ENCODE results near the gene TIAM1. TPM values are rescaled to one million over a fixed set of nuclear protein-coding genes. Genes with fewer than 3 reads are reported as not detected.

Gene TIAM1
- total RNA-seq, 1 experiment from 2014 or later: 9.4 TPM

GRCh38 chr21:31354122-31354521, 10.1 kb upstream of the TIAM1 start:
- no peak for DNase-seq (ENCODE audit: low spot score)

- no peak for DNase-seq (ENCODE audit: low spot score)
Measured at GRCh38 chr21:31352836-31353235, 8.8 kb upstream of the TIAM1 start.

GRCh38 chr21:31351960-31352359, 7.9 kb upstream of the TIAM1 start:
- DNase-seq (ENCODE audit: low spot score): peak; percentile 24

GRCh38 chr21:31351438-31351837, 7.4 kb upstream of the TIAM1 start:
- DNase-seq (ENCODE audit: low spot score): peak; percentile 83

- no peak for DNase-seq (ENCODE audit: low spot score)
Measured at GRCh38 chr21:31349208-31349607, 5.1 kb upstream of the TIAM1 start.

GRCh38 chr21:31348188-31348587, 4.1 kb upstream of the TIAM1 start:
- no peak for DNase-seq (ENCODE audit: low spot score)

- DNase-seq (ENCODE audit: low spot score): peak; percentile 53
Measured at GRCh38 chr21:31347435-31348032, 3.5 kb upstream of the TIAM1 start.

- no peak for DNase-seq (ENCODE audit: low spot score)
Measured at GRCh38 chr21:31346256-31346821, 2.3 kb upstream of the TIAM1 start.

- DNase-seq (ENCODE audit: low spot score): no peak
Measured at GRCh38 chr21:31345136-31345535, 1.1 kb upstream of the TIAM1 start.

- no peak for DNase-seq (ENCODE audit: low spot score)
Measured at GRCh38 chr21:31343030-31343510, 991 bp downstream of the TIAM1 start.

GRCh38 chr21:31342348-31342747, 1.7 kb downstream of the TIAM1 start:
- DNase-seq (ENCODE audit: low spot score): no peak

GRCh38 chr21:31340942-31341487, 3.0 kb downstream of the TIAM1 start:
- no peak for DNase-seq (ENCODE audit: low spot score)

GRCh38 chr21:31340514-31340913, 3.5 kb downstream of the TIAM1 start:
- no peak for DNase-seq (ENCODE audit: low spot score)

- DNase-seq (ENCODE audit: low spot score): no peak
Measured at GRCh38 chr21:31339721-31340120, 4.3 kb downstream of the TIAM1 start.

- no peak for DNase-seq (ENCODE audit: low spot score)
Measured at GRCh38 chr21:31338908-31339368, 5.1 kb downstream of the TIAM1 start.

- DNase-seq (ENCODE audit: low spot score): no peak
Measured at GRCh38 chr21:31337996-31338907, 5.8 kb downstream of the TIAM1 start.

- DNase-seq (ENCODE audit: low spot score): no peak
Measured at GRCh38 chr21:31337086-31337485, 7.0 kb downstream of the TIAM1 start.

GRCh38 chr21:31336739-31337040, 7.4 kb downstream of the TIAM1 start:
- DNase-seq (ENCODE audit: low spot score): no peak

GRCh38 chr21:31335957-31336738, 7.9 kb downstream of the TIAM1 start:
- DNase-seq (ENCODE audit: low spot score): peak; percentile 67

GRCh38 chr21:31334648-31335121, 9.4 kb downstream of the TIAM1 start:
- DNase-seq (ENCODE audit: low spot score): peak; percentile 54

- no peak for DNase-seq (ENCODE audit: low spot score)
Measured at GRCh38 chr21:31332525-31332924, 11.5 kb downstream of the TIAM1 start.

- no peak for DNase-seq (ENCODE audit: low spot score)
Measured at GRCh38 chr21:31331231-31331630, 12.8 kb downstream of the TIAM1 start.

All from H4 (cell line).